HUES64 (cell line): ENCODE results near the gene NKD2.
"Not testable (repeated sequence)": the region's sequence is repeated elsewhere in the genome, so short reads cannot be mapped to it uniquely, and the experiment has no call there.

Experiments
- H3K27ac ChIP-seq: 2 replicates; pipeline ENCODE4 v1.7.0; 2013; ENCODE audit warnings: low read depth, low read length, inconsistent platforms
- H3K27me3 ChIP-seq: 2 replicates; pipeline ENCODE4 v1.6.1; 2013; ENCODE audit warnings: mild to moderate bottlenecking, low read length; ENCODE audit not compliant: insufficient read depth
- H3K36me3 ChIP-seq: 2 replicates; pipeline ENCODE4 v1.6.1; 2013; ENCODE audit warnings: mild to moderate bottlenecking, low read length; ENCODE audit not compliant: insufficient read depth
- H3K4me1 ChIP-seq: 2 replicates; pipeline ENCODE4 v1.6.1; 2013; ENCODE audit warnings: mild to moderate bottlenecking, low read length, moderate library complexity; ENCODE audit not compliant: insufficient read depth
- H3K4me3 ChIP-seq: 2 replicates; pipeline ENCODE4 v1.5.1; 2013; ENCODE audit warnings: mild to moderate bottlenecking, low read length, moderate library complexity
- H3K9ac ChIP-seq: 2 replicates; pipeline ENCODE4 v1.6.1; 2013; ENCODE audit warnings: mild to moderate bottlenecking, low read depth, low read length
- H3K9me3 ChIP-seq: 2 replicates; pipeline ENCODE4 v1.6.1; 2013; ENCODE audit warnings: low read depth, low read length; ENCODE audit not compliant: insufficient read depth
- WGBS: fragments of 150-250, 120-280 bp; methylation state at CpG from one replicate; pipeline ENCODE4 v1.1.7; 2013; ENCODE audit warnings: missing lambda C conversion rate; 5-methylcytosine and 5-hydroxymethylcytosine counted together

Gene NKD2

DNA sequence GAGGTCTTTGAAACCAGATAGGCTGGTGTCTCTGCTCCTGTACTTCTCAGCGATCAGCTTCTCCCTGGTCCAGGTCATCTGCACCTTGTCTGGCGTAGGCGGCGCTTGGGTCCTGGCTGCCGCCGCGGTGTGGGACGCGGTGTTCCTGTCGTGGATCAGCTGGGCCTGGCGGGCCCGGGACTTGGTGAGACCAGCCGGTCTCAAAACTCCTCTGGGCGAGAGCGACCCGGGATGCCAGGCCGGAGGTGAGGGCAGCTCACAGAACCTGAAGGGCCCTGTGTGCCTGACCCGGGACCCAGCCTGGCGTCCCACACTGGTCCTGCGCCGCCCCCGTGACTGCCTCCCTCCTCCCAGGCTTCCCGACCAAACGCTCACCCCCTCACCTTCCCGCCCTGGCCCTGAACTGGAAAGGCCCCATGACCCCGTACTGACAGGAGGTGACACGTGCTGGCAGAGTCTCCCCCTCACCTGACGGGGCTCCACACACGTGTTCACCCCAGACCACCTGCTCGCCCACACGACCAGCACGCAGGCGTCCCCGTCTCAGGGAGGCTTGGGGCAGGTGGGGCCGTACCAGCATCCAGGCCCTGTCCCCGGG, 49.0 kb downstream of the NKD2 start:
- Histone ChIP-seq H3K27ac (no peak overlapping the region), H3K4me1 (no peaks in the 10 kb centered on the region), H3K4me3 (no peak overlapping the region), H3K9ac (no peak overlapping the region), H3K9me3 (no peaks in the 10 kb centered on the region), H3K27me3 (no peaks in the 10 kb centered on the region), H3K36me3 (peaks cover 67% of the 10 kb centered on the region)
- 86% methylated on average over 36 of the region's 36 CpGs for WGBS

DNA sequence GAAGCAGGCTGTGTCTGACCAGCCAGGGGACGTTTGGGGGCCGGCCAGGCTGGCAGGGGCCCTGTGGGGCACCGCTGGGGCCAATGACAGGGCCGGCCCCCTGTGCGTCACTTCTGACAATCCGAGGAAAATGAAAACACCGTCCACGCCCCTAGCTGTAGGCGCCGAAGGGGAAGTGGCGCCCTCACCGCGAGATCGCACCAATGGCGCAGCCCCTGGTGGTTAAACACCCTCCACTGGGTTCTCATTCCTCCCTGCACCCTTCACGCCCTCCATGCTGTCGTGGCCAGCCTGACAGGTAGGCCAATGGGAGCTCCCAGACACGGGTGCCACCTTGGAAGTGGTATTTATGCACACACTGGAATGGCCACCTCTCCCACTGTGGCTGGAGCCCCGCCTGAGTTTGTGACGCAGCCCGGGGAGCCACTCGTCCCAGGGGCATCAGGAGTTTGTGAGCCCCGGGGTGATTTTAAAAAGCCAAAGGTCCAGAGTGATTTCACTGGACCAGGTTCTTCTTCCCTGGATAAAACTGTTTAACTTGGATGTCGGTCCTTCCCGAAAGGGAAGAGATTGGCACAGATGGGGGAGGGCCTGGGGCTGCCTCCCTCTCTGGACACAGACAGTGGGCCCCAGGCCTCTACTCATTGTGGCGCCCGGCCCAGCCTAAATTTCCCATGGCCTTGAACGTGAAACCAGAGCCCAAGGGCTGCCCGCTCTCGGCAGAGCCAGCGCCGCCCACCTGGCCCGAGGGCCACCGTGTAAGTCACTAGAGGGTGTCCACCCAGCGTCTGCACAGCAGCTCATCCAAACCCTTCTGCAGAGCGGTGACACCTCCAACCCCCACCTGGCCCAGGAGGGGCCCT, 49.7 kb downstream of the NKD2 start:
- Histone ChIP-seq H3K9me3 (no peaks in the 10 kb centered on the region), H3K4me1 (no peaks in the 10 kb centered on the region), H3K27ac (no peak overlapping the region), H3K9ac (no peak overlapping the region), H3K27me3 (no peaks in the 10 kb centered on the region), H3K4me3 (no peak overlapping the region), H3K36me3 (peaks cover 66% of the 10 kb centered on the region)
- WGBS, result 96% methylated on average over 36 of the region's 36 CpGs

DNA sequence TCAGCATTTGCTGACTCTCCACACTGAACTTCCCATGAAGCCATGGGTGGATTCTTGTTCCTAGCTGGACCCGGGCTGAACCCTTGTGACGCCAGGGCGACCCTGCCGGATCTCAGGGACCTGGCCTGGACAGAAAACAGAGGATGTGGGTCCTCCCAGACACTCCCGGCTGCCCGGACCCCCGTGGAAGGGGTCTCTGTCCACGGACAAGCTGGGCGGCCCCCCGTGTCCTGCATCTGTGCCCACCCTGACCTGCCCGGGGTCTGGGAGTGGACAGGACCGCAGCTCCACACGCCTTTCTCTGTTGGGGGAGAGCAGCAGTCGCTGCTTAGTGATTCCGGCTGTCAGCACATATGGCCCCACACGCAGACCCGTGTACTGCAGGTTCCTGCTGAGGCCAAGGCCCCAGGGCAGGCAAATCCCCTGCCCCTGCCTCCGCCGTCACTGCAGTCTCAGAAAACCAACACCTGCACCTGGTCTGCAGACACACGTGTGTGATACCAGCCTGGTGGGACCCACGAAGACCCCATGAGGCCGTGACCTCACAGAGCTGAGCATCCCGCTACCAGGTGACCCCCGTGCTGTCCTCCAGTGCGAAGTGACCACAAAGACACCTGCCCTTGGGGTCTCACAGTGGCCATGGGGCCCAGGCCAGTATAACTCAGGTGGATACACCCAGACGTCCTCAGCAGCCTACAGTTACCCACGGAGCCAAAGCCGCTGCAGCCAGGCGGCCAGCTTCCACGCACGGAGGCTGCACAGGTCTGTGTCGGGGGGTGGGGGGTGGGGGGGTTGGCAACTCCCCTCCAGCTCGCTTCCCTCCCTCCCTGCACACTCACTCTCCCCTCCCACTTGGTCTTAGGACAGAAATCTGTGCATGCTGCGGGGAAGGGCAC, 50.6 kb downstream of the NKD2 start:
- H3K36me3 ChIP-seq, result peaks cover 68% of the 10 kb centered on the region
- H3K4me3 ChIP-seq, result no peak overlapping the region
- no peak overlapping the region for H3K9ac ChIP-seq
- 94% methylated on average over 29 of the region's 34 CpGs for whole genome bisulfite sequencing
- H3K27ac ChIP-seq, result no peak overlapping the region
- no peaks in the 10 kb centered on the region for H3K9me3 ChIP-seq
- no peaks in the 10 kb centered on the region for H3K27me3 ChIP-seq
- no peaks in the 10 kb centered on the region for H3K4me1 ChIP-seq

DNA sequence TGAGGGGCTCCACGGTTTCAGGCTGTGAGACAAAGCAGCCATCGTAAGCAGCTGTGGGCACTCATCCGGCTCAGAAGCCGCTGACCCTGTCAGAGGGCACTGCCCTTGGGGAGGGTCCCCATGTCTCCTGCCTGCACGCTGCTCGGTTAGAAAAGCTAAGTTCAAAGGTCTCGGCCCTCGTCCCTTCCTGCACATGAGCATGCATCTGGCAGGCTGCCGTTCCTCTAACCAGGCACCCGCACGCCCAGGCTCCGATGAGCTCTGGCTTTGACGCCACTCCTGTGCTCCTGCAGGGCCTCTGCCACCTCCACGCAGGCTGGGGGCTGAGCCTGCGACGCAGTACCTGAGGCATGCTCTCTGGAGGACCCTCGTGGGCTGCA, 51.3 kb downstream of the NKD2 start:
- no peaks in the 10 kb centered on the region for H3K9me3 ChIP-seq
- H3K36me3 ChIP-seq, result peaks cover 65% of the 10 kb centered on the region
- no peak overlapping the region for H3K9ac ChIP-seq
- H3K4me1 ChIP-seq, result no peaks in the 10 kb centered on the region
- H3K4me3 ChIP-seq, result no peak overlapping the region
- no peak overlapping the region for H3K27ac ChIP-seq
- H3K27me3 ChIP-seq, result no peaks in the 10 kb centered on the region
- 89% methylated on average over 17 of the region's 17 CpGs for WGBS

- H3K27ac ChIP-seq, result no peak overlapping the region
- H3K9ac ChIP-seq, result no peak overlapping the region
- H3K4me1 ChIP-seq, result no peaks in the 10 kb centered on the region
- H3K27me3 ChIP-seq, result no peaks in the 10 kb centered on the region
- H3K4me3 ChIP-seq, result no peak overlapping the region
- WGBS, result 84% methylated on average over 24 of the region's 24 CpGs
- no peaks in the 10 kb centered on the region for H3K9me3 ChIP-seq
- H3K36me3 ChIP-seq, result peaks cover 65% of the 10 kb centered on the region
Observed at GRCh38 chr5:1060535-1060981, 52.0 kb downstream of the NKD2 start.

DNA sequence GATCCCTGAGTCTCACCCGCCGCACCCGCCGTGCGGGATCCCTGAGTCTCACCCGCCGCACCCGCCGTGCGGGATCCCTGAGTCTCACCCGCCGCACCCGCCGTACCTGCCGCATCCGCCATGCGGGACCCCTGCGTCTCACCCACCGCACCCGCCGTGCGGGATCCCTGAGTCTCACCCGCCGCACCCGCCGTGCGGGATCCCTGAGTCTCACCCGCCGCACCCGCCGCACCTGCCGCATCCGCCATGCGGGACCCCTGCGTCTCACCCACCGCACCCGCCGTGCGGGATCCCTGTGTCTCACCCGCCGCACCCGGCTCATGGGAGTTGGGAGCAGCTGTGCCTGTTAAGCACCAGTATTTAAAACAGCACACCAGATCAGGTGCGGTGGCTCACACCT, 52.7 kb downstream of the NKD2 start:
- H3K4me3 ChIP-seq, H3K27ac ChIP-seq, H3K9me3 ChIP-seq, H3K27me3 ChIP-seq, H3K4me1 ChIP-seq, H3K9ac ChIP-seq: not testable (repeated sequence)
- H3K36me3 ChIP-seq, result peaks cover 63% of the 10 kb centered on the region
- 97% methylated on average over 13 of the region's 43 CpGs for WGBS

- no peaks in the 10 kb centered on the region for H3K4me1 ChIP-seq
- H3K27me3 ChIP-seq, result no peaks in the 10 kb centered on the region
- H3K9ac ChIP-seq, result no peak overlapping the region
- no peak overlapping the region for H3K27ac ChIP-seq
- H3K4me3 ChIP-seq, result no peak overlapping the region
- H3K9me3 ChIP-seq, result no peaks in the 10 kb centered on the region
- 96% methylated on average over 10 of the region's 10 CpGs for WGBS
- H3K36me3 ChIP-seq, result peaks cover 59% of the 10 kb centered on the region
Observed at GRCh38 chr5:1061916-1062315, 53.3 kb downstream of the NKD2 start.

DNA sequence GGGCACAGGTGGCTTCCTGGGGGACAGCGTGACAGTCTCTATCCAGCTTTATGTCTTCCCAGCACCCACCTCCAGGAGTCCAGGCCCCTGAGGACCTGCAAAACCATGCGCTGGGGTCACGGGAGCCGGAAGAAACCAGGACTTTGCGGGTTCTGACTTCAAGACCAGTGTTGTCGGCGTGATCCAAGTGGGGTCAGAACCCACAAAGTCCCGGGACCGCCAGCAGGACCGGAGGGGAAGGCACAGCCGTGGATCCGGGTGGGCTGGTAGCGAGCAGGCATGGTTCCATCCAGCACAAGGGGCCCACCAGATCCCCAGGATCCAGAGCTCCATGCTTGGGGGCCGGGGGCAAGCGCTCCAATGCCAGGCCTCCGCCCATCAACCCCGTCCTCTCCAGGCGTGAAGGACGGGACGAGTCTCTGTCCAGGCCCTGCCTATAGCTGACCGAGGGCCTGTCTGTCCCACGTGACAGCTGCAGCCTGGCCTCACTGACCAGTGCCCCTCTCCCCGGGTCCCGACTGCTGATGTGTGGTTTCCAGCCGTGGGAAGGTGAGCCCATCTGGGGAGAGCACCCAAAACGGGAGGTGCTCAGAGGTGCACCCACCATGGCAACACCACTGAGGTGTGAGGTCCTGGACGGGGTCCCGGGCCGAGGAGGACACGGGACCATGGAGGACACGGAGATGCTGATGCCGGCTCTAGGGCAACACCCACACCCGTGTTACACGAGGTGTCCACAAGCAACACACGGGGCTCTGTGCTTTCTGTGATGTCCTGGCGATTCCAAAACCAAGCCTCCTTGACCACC, 54.4 kb downstream of the NKD2 start:
- Histone ChIP-seq H3K4me1 (no peaks in the 10 kb centered on the region), H3K9me3 (no peaks in the 10 kb centered on the region), H3K9ac (no peak overlapping the region), H3K27me3 (no peaks in the 10 kb centered on the region), H3K36me3 (peaks cover 54% of the 10 kb centered on the region), H3K4me3 (no peak overlapping the region), H3K27ac (no peak overlapping the region)
- WGBS, result 93% methylated on average over 36 of the region's 36 CpGs

DNA sequence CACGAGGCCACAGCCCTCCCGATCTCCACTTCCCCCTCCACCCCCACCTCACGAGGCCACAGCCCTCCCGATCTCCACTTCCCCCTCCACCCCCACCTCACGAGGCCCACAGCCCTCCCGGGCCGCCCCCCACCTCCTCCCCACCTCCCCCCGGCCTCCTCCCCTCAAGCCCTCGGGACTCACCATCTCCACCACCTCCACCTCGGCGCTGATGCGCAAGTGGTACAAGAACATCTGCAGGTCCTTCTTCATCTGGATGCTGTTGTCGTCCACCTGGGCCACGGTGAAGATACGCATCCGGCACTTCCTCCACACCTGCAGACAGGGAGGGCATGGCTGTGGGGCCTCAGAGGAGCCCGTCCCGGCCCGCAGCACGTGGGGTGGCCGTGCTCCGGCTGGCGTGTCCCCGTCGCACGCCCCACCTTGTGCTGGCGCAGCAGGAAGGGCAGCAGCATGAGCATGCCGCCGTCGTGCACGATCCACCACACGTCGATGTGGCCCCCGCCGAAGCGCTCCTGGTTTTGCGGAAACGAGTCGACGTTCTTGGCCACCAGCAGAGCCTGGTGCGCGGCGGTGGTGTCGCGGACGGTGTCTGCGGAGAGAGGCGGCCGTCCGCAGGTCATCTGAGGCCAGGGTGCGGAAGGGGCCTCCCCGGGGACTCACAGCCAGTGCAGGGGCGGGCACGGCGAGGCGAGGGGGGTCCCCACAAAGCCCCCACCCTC, 55.2 kb downstream of the NKD2 start:
- H3K4me3 ChIP-seq, result no peak overlapping the region
- no peaks in the 10 kb centered on the region for H3K4me1 ChIP-seq
- 96% methylated on average over 49 of the region's 56 CpGs for WGBS
- peaks cover 47% of the 10 kb centered on the region for H3K36me3 ChIP-seq
- H3K27me3 ChIP-seq, result no peaks in the 10 kb centered on the region
- no peak overlapping the region for H3K9ac ChIP-seq
- H3K27ac ChIP-seq, result no peak overlapping the region
- H3K9me3 ChIP-seq, result no peaks in the 10 kb centered on the region

- WGBS, result 91% methylated on average over 49 of the region's 49 CpGs
- no peak overlapping the region for H3K27ac ChIP-seq
- no peak overlapping the region for H3K9ac ChIP-seq
- no peaks in the 10 kb centered on the region for H3K4me1 ChIP-seq
- no peak overlapping the region for H3K4me3 ChIP-seq
- peaks cover 40% of the 10 kb centered on the region for H3K36me3 ChIP-seq
- no peaks in the 10 kb centered on the region for H3K9me3 ChIP-seq
- H3K27me3 ChIP-seq, result no peaks in the 10 kb centered on the region
Observed at GRCh38 chr5:1064383-1065142, 56.0 kb downstream of the NKD2 start.
